HCT116 (cell line): ENCODE measurements around the gene PSPC1. TPM values are rescaled to one million over a fixed set of nuclear protein-coding genes. Genes with fewer than 3 reads are reported as not detected.
A peak's percentile ranks its signal among the peaks of the same experiment; 100 is the strongest.
"Not testable (repeated sequence)": the region's sequence is repeated elsewhere in the genome, so short reads cannot be mapped to it uniquely, and the experiment has no call there.

Source experiments
- ATAC-seq: fragments of 200-7000 bp; cut with Tn5 transposase; 2 replicates; pipeline ENCODE4 v1.9.1; 2020; ENCODE audit warnings: mild to moderate bottlenecking, moderate library complexity
- Bru-seq: library from RNA; stranded (reverse); fragments of 400-500 nt; gene quantifications from one replicate; lab custom pipeline; 2021; lab: Mats Ljungman, UMichigan
- BruChase-seq, 2 experiments: library from RNA; stranded (reverse); fragments of 400-500 nt; gene quantifications; one replicate each; lab custom pipeline; 2021; lab: Mats Ljungman, UMichigan
- BruUV-seq: library from RNA; stranded (reverse); fragments of 400-500 nt; replicated peaks from 2 replicates; lab custom pipeline; 2021; lab: Mats Ljungman, UMichigan
- CTCF ChIA-PET: fragments of 300-600 bp; sonication (Branson Sonifier 250); formaldehyde crosslinking; loops from one replicate; lab custom pipeline; 2021; ENCODE audit warnings: antibody characterized with exemption; lab: Charles Lee
- POLR2A ChIA-PET: fragments of 300-600, 350-600 bp; sonication (Branson Sonifier 250); formaldehyde crosslinking; loops from one replicate; lab custom pipeline; 2021; ENCODE audit warnings: antibody characterized with exemption; lab: Charles Lee
- RAD21 ChIA-PET, 2 experiments: fragments of 300-600 bp; sonication (Branson Sonifier 250); formaldehyde crosslinking; loops; one replicate each; lab custom pipeline; 2023; ENCODE audit warnings: low total read pairs in 2 of 2; ENCODE audit not compliant: uncharacterized antibody in 2 of 2, unreplicated experiment in 2 of 2, low non-redundant PET in 1 of 2; lab: Charles Lee
- DNase-seq: peaks from one replicate; pipeline ENCODE4 v3.0.0-alpha.2; 2010; ENCODE audit warnings: low read depth, low spot score
- H2AFZ ChIP-seq: fragments of 200-600 bp; shearing (Covaris generic), sonication (generic); 2 replicates; pipeline ENCODE4 v1.6.1; 2017; ENCODE audit warnings: low read depth, mixed run types, mixed read lengths, antibody characterized with exemption, low read length; ENCODE audit not compliant: poor library complexity, severe bottlenecking
- H3K27ac ChIP-seq: 2 replicates; pipeline ENCODE4 v1.5.1; 2012; ENCODE audit warnings: low read depth, low read length
- H3K27me3 ChIP-seq: fragments of 200-600 bp; sonication (generic); 2 replicates; pipeline ENCODE4 v1.6.1; 2016; ENCODE audit warnings: mixed run types, low read length, mixed read lengths; ENCODE audit not compliant: insufficient read depth
- H3K36me3 ChIP-seq, 2 experiments: fragments of 200-500 bp in 1 of 2; fragments of 200-600 bp in 1 of 2; sonication (Bioruptor generic) in 1 of 2; sonication (generic) in 1 of 2; 2 replicates each; pipeline versions ENCODE4 v1.5.1 to v1.6.1; 2014 to 2016; ENCODE audit warnings: low read length in 2 of 2, inconsistent platforms in 1 of 2, mixed read lengths in 1 of 2, mixed run types in 1 of 2; ENCODE audit not compliant: insufficient read depth in 2 of 2, control insufficient read depth in 1 of 2
- H3K4me1 ChIP-seq, 2 experiments: fragments of 200-600 bp in 1 of 2; sonication (generic) in 1 of 2; 2 replicates each; pipeline versions ENCODE4 v1.5.1 to v1.6.1; 2012 to 2017; ENCODE audit warnings: low read length in 2 of 2, inconsistent platforms in 1 of 2, mild to moderate bottlenecking in 1 of 2, mixed read lengths in 1 of 2, mixed run types in 1 of 2, moderate library complexity in 1 of 2; ENCODE audit not compliant: insufficient read depth in 2 of 2, control insufficient read depth in 1 of 2
- H3K4me2 ChIP-seq: fragments of 200-600 bp; sonication (generic); 2 replicates; pipeline ENCODE4 v1.6.1; 2017; ENCODE audit warnings: mixed run types, low read length, mixed read lengths
- H3K4me3 ChIP-seq, 2 experiments: fragments of 200-600 bp in 1 of 2; sonication (generic) in 1 of 2; replicated peaks in 1 of 2; 2 replicates each; pipeline ENCODE4 v1.5.1; 2011 to 2016; ENCODE audit warnings: low read length in 2 of 2, control low read depth in 1 of 2, low read depth in 1 of 2, mild to moderate bottlenecking in 1 of 2, mixed read lengths in 1 of 2, mixed run types in 1 of 2
- H3K79me2 ChIP-seq: fragments of 200-600 bp; sonication (generic); 2 replicates; pipeline ENCODE4 v1.6.1; 2017; ENCODE audit warnings: mild to moderate bottlenecking, mixed run types, low read length, moderate library complexity, mixed read lengths; ENCODE audit not compliant: insufficient read depth
- H3K9ac ChIP-seq: fragments of 200-600 bp; sonication (generic); 2 replicates; pipeline ENCODE4 v1.6.1; 2016; ENCODE audit warnings: low read length, mixed read lengths
- H3K9me2 ChIP-seq: fragments of 200-600 bp; sonication (generic), shearing (Covaris generic); 2 replicates; pipeline ENCODE4 v1.6.1; 2017; ENCODE audit warnings: mixed run types, mild to moderate bottlenecking, moderate library complexity; ENCODE audit not compliant: insufficient read depth
- H3K9me3 ChIP-seq, 2 experiments: fragments of 200-500 bp in 1 of 2; fragments of 200-600 bp in 1 of 2; sonication (Bioruptor generic) in 1 of 2; sonication (generic) in 1 of 2; 2 replicates each; pipeline ENCODE4 v1.6.1; 2014 to 2017; ENCODE audit warnings: low read length in 2 of 2, mixed read lengths in 2 of 2, inconsistent platforms in 1 of 2, low read depth in 1 of 2, mild to moderate bottlenecking in 1 of 2, mixed run types in 1 of 2, moderate library complexity in 1 of 2; ENCODE audit not compliant: control insufficient read depth in 1 of 2, insufficient read depth in 1 of 2
- H4K20me1 ChIP-seq: fragments of 200-600 bp; sonication (generic), shearing (Covaris generic); 2 replicates; pipeline ENCODE4 v1.6.1; 2017; ENCODE audit warnings: mixed run types, mild to moderate bottlenecking, moderate library complexity; ENCODE audit not compliant: insufficient read depth
- MAX ChIP-seq: IDR thresholded peaks from 2 replicates; pipeline ENCODE4 v1.6.1; 2012
- POLR2A ChIP-seq: IDR thresholded peaks from 2 replicates; pipeline ENCODE4 v1.7.0; 2011; ENCODE audit warnings: borderline replicate concordance; ENCODE audit not compliant: insufficient read depth, insufficient read length; ENCODE audit errors: extremely low read depth
- POLR2AphosphoS5 ChIP-seq: IDR thresholded peaks from 2 replicates; pipeline ENCODE4 v1.6.1; 2011; ENCODE audit warnings: mild to moderate bottlenecking, low read depth, low read length, moderate library complexity
- SIN3A ChIP-seq: IDR thresholded peaks from 2 replicates; pipeline ENCODE4 v1.6.1; 2012; ENCODE audit warnings: low read depth
- YY1 ChIP-seq: IDR thresholded peaks from 2 replicates; pipeline ENCODE4 v1.6.1; 2011; ENCODE audit warnings: low read length, low read depth, moderate library complexity, mild to moderate bottlenecking; ENCODE audit not compliant: insufficient replicate concordance; ENCODE audit errors: extremely low read depth
- intact Hi-C: fragments of 100-400 bp; cut with micrococcal nuclease; formaldehyde crosslinking; loops from 2 replicates; pipeline ENCODE4 v1.10.0; 2022
- long read RNA-seq: library from polyadenylated mRNA; unstranded; transcript quantifications from one replicate; pipeline ENCODE4 v2.0.0, GENCODE V29; 2021; ENCODE audit not compliant: unreplicated experiment
- polyA plus RNA-seq: library from polyadenylated mRNA; unstranded; fragments of >200 nt; gene quantifications from 2 replicates; pipeline ENCODE4 v1.2.1, GENCODE V29; 2012; ENCODE audit warnings: missing spikeins
- total RNA-seq: library from RNA; stranded (reverse); gene quantifications from one replicate; pipeline ENCODE4 v1.2.1, GENCODE V29; 2021; ENCODE audit not compliant: unreplicated experiment

The PSPC1 gene, protein sequence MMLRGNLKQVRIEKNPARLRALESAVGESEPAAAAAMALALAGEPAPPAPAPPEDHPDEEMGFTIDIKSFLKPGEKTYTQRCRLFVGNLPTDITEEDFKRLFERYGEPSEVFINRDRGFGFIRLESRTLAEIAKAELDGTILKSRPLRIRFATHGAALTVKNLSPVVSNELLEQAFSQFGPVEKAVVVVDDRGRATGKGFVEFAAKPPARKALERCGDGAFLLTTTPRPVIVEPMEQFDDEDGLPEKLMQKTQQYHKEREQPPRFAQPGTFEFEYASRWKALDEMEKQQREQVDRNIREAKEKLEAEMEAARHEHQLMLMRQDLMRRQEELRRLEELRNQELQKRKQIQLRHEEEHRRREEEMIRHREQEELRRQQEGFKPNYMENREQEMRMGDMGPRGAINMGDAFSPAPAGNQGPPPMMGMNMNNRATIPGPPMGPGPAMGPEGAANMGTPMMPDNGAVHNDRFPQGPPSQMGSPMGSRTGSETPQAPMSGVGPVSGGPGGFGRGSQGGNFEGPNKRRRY
- total RNA-seq (57.7 TPM), Bru-seq, nascent RNA (percentile 88 among the genes with signal in this experiment), BruChase-seq, experiment 1, labeled RNA remaining after a 6-hour chase (percentile 74 among the genes with signal in this experiment), BruChase-seq, experiment 2, labeled RNA remaining after a 2-hour chase (percentile 83 among the genes with signal in this experiment)
- 24.7 and 36.1 TPM in 2 replicates for polyA plus RNA-seq
- long read RNA-seq, transcript PSPC1-204 (8 exons, 1,709 nt): minor isoform, 11 of 126 reads
- long read RNA-seq, transcript PSPC1-201 (9 exons, 2,407 nt): major isoform, 82 of 126 reads
- long read RNA-seq, transcript PSPC1-203 (8 exons, 1,647 nt): minor isoform, 10 of 126 reads
- long read RNA-seq, partial matches to known transcripts: 10 of 126 reads
- long read RNA-seq, other reads (novel, unspliced or antisense): 9 of 126 reads

- Histone ChIP-seq H3K27ac (peak within 1 kb of the TSS; percentile 92), H3K4me2 (peak within 1 kb of the TSS; percentile 89), H3K4me1 (peaks cover 4 to 14% of the 10 kb centered on the region in 2 experiments; a peak in 3 of 4 replicates), H3K4me3 (peak within 1 kb of the TSS; percentile 98 to 99), H3K79me2 (peaks cover 24% of the 10 kb centered on the region), H3K9ac (peak within 1 kb of the TSS; percentile 99)
- TF ChIP-seq MAX (peak; percentile 26; the same call in 1 of the 2 replicates), POLR2A (peak; percentile 85), POLR2AphosphoS5 (peak; percentile 89), SIN3A (peak; percentile 49), YY1 (peak; percentile 93)
- H2AFZ ChIP-seq, H3K9me2 ChIP-seq, H4K20me1 ChIP-seq, H3K9me3 ChIP-seq, H3K27me3 ChIP-seq, CTCF ChIA-PET, RAD21 ChIA-PET, H3K36me3 ChIP-seq, intact Hi-C loops: not testable (repeated sequence)
- POLR2A ChIA-PET: interaction anchor here (0.6 to 1.2 kb wide), 3 partner anchors 12 to 81 kb away, joined by 3 to 4 read pairs (median 3); no protein-coding TSS in a partner anchor
- BruUV-seq: TSS peak; percentile 100
- DNase-seq (peak; percentile 83), ATAC-seq (peak; percentile 93)
Observed at GRCh38 chr13:19782727-19783682, at the start of gene PSPC1. Gene PSPC1 (minus strand): TSS chr13:19782945. CDS start chr13:19782757, 188 bp downstream.
